HG03159 (cell line): ENCODE results near the gene ADGRG3.
"Not testable (repeated sequence)": the region's sequence is repeated elsewhere in the genome, so short reads cannot be mapped to it uniquely, and the experiment has no call there.

Experiments
- ATAC-seq: cut with Tn5 transposase; IDR thresholded peaks from one replicate; pipeline ENCODE4 v1.9.1; 2021; ENCODE audit warnings: mild to moderate bottlenecking, moderate library complexity; ENCODE audit not compliant: unreplicated experiment

ADGRG3 gene

GRCh38 chr16:57661936-57662906 lies 5.9 kb upstream of the ADGRG3 start:
- no peak for ATAC-seq

- ATAC-seq, result no peak
Measured at GRCh38 chr16:57663436-57663835, 4.7 kb upstream of the ADGRG3 start.

- ATAC-seq, result no peak
Measured at GRCh38 chr16:57663917-57664661, 4.0 kb upstream of the ADGRG3 start.

- ATAC-seq, result no peak
Measured at GRCh38 chr16:57664662-57665025, 3.5 kb upstream of the ADGRG3 start.

- ATAC-seq, result no peak
Measured at GRCh38 chr16:57665541-57665940, 2.6 kb upstream of the ADGRG3 start.

GRCh38 chr16:57666353-57667047 lies 1.6 kb upstream of the ADGRG3 start:
- ATAC-seq, result no peak

- no peak for ATAC-seq
Measured at GRCh38 chr16:57667048-57667525, 1.0 kb upstream of the ADGRG3 start.

GRCh38 chr16:57667526-57668262 lies 412 bp upstream of the ADGRG3 start:
- ATAC-seq, result no peak

- no peak for ATAC-seq
Measured at GRCh38 chr16:57668630-57669475, 747 bp downstream of the ADGRG3 start.

- no peak for ATAC-seq
Measured at GRCh38 chr16:57669476-57670162, 1.5 kb downstream of the ADGRG3 start.

GRCh38 chr16:57670196-57670595 lies 2.1 kb downstream of the ADGRG3 start:
- ATAC-seq, result no peak

- not testable (repeated sequence) for ATAC-seq
Measured at GRCh38 chr16:57671451-57671850, 3.3 kb downstream of the ADGRG3 start.

- ATAC-seq, result no peak
Measured at GRCh38 chr16:57672416-57672815, 4.3 kb downstream of the ADGRG3 start.

- ATAC-seq, result no peak
Measured at GRCh38 chr16:57672824-57673223, 4.7 kb downstream of the ADGRG3 start.

GRCh38 chr16:57675741-57676551 lies 7.8 kb downstream of the ADGRG3 start:
- ATAC-seq, result no peak

- no peak for ATAC-seq
Measured at GRCh38 chr16:57676553-57677085, 8.5 kb downstream of the ADGRG3 start.

- ATAC-seq, result no peak
Measured at GRCh38 chr16:57677622-57678369, 9.7 kb downstream of the ADGRG3 start.
